GM12878 (cell line): ENCODE data around the gene SCGN. TPM values are rescaled to one million over a fixed set of nuclear protein-coding genes. Genes with fewer than 3 reads are reported as not detected.

Experiments used
- ATAC-seq: fragments of 200-7000 bp; cut with Tn5 transposase; 3 replicates; pipeline ENCODE4 v1.9.1; 2020; ENCODE audit warnings: mild to moderate bottlenecking, moderate library complexity
- BruUV-seq: library from RNA; stranded (reverse); fragments of 400-500 nt; replicated peaks from 2 replicates; lab custom pipeline; 2021; lab: Mats Ljungman, UMichigan
- CTCF ChIA-PET: fragments of 300-600 bp; sonication (Branson Sonifier 250); formaldehyde crosslinking; extraction: SDS; loops from one replicate; lab custom pipeline; 2021; ENCODE audit warnings: inconsistent platforms; lab: Yijun Ruan, JAX
- POLR2A ChIA-PET: fragments of 350-600 bp; formaldehyde crosslinking; extraction: SDS; loops from one replicate; lab custom pipeline; 2021; ENCODE audit warnings: inconsistent platforms; lab: Charles Lee
- RAD21 ChIA-PET: fragments of 300-600 bp; sonication (Branson Sonifier 250); formaldehyde crosslinking; loops from one replicate; lab custom pipeline; 2023; ENCODE audit warnings: antibody characterized with exemption; ENCODE audit not compliant: unreplicated experiment; lab: Charles Lee
- SMC1A ChIA-PET: fragments of 300-600 bp; sonication (Branson Sonifier 250); formaldehyde crosslinking; loops from one replicate; lab custom pipeline; 2023; ENCODE audit not compliant: unreplicated experiment, uncharacterized antibody; lab: Charles Lee
- DNase-seq: peaks from one replicate; pipeline ENCODE4 v3.0.0-alpha.2; 2011; ENCODE audit warnings: low read depth, low spot score
- FAIRE-seq: peaks from 3 replicates; lab custom pipeline; 2011; peaks lifted over from hg19 to GRCh38; lab: Jason Lieb, UNC
- H2AFZ ChIP-seq: 2 replicates; pipeline ENCODE4 v1.6.0; 2011; ENCODE audit warnings: low read depth, low read length, control low read depth; ENCODE audit not compliant: control insufficient read depth
- H3K27ac ChIP-seq: 2 replicates; pipeline ENCODE4 v1.5.1; 2011; ENCODE audit warnings: control low read depth; ENCODE audit not compliant: control insufficient read depth, insufficient read depth
- H3K27me3 ChIP-seq, 2 experiments: replicated peaks in 1 of 2; 2 replicates each; pipeline versions ENCODE4 v1.6.0 to v1.6.1; 2011; ENCODE audit warnings: low read length in 1 of 2; ENCODE audit not compliant: control insufficient read depth in 2 of 2, insufficient read depth in 2 of 2
- H3K36me3 ChIP-seq, 2 experiments: 2 replicates each; pipeline ENCODE4 v1.5.1; 2011; ENCODE audit warnings: low read length in 1 of 2; ENCODE audit not compliant: control insufficient read depth in 2 of 2, insufficient read depth in 2 of 2
- H3K4me1 ChIP-seq: 2 replicates; pipeline ENCODE4 v1.6.1; 2011; ENCODE audit warnings: mild to moderate bottlenecking, low read length, moderate library complexity, mixed read lengths; ENCODE audit not compliant: control insufficient read depth, insufficient read depth
- H3K4me2 ChIP-seq: 2 replicates; pipeline ENCODE4 v1.6.0; 2011; ENCODE audit warnings: control low read depth; ENCODE audit not compliant: control insufficient read depth, insufficient read depth
- H3K4me3 ChIP-seq: fragments of 200-600 bp; sonication (generic); 2 replicates; pipeline ENCODE4 v1.5.1; 2016
- H3K79me2 ChIP-seq: 2 replicates; pipeline ENCODE4 v1.6.0; 2011; ENCODE audit warnings: low read length; ENCODE audit not compliant: control insufficient read depth, insufficient read depth
- H3K9ac ChIP-seq: 2 replicates; pipeline ENCODE4 v1.8.0; 2011; ENCODE audit warnings: low read length, control low read depth, mixed read lengths; ENCODE audit not compliant: control insufficient read depth, insufficient read depth
- H3K9me3 ChIP-seq: replicated peaks from 3 replicates; pipeline ENCODE4 v1.5.1; 2011; ENCODE audit warnings: mild to moderate bottlenecking, low read length; ENCODE audit not compliant: control insufficient read depth, insufficient read depth
- H4K20me1 ChIP-seq: 2 replicates; pipeline ENCODE4 v1.6.0; 2011; ENCODE audit not compliant: control insufficient read depth, insufficient read depth
- EZH2 ChIP-seq: IDR thresholded peaks from 2 replicates; pipeline ENCODE4 v1.6.1; 2012; ENCODE audit warnings: low read depth, mild to moderate bottlenecking, control low read depth, inconsistent platforms, low read length, borderline replicate concordance; ENCODE audit not compliant: control insufficient read depth
- MXI1 ChIP-seq: fragments of 150-350 bp; IDR thresholded peaks from 2 replicates; pipeline ENCODE4 v1.6.1; 2011; ENCODE audit warnings: low read depth, mild to moderate bottlenecking, inconsistent platforms, low read length, improper control_type of control experiment
- PRDM15 ChIP-seq: fragments of 450-650 bp; formaldehyde crosslinking; IDR thresholded peaks from 2 replicates; pipeline ENCODE4 v1.4.0; 2020; ENCODE audit warnings: mild to moderate bottlenecking, moderate library complexity
- RBBP5 ChIP-seq: fragments of 200-600 bp; sonication (generic); conservative IDR thresholded peaks from 2 replicates; pipeline ENCODE4 v1.6.1; 2016
- RELA ChIP-seq: fragments of 450-650 bp; IDR thresholded peaks from 2 replicates; pipeline ENCODE4 v1.8.0; 2014; ENCODE audit warnings: borderline replicate concordance; ENCODE audit not compliant: partially characterized antibody
- RFX5 ChIP-seq: IDR thresholded peaks from 2 replicates; pipeline ENCODE4 v1.6.1; 2011; ENCODE audit warnings: low read depth, low read length, improper control_type of control experiment
- in situ Hi-C: fragments of 300-500 bp; cut with MboI; formaldehyde crosslinking; loops from 9 replicates; pipeline ENCODE4 v1.14.3; 2018; ENCODE audit warnings: mixed read lengths
- intact Hi-C: fragments of 100-400 bp; cut with micrococcal nuclease; formaldehyde crosslinking; loops from one replicate; pipeline ENCODE4 v1.14.2; 2022; ENCODE audit not compliant: unreplicated experiment
- polyA plus RNA-seq, 11 experiments: library from polyadenylated mRNA; depleted of rRNA in 4 of 11; unstranded in 6 of 11; stranded (reverse) in 5 of 11; fragments of >200 nt; fragmentation: Nextera tagmentation in 4 of 11; fragmentation: Illumina TruSeq in 1 of 11; extraction: Ambion mirVana in 4 of 11; extraction: Trizol in 1 of 11; gene quantifications; 1 replicate in 1 of 11; 2 replicates in 10 of 11; pipeline versions ENCODE4 v1.2.1 to v1.2.3, GENCODE V29; 2011 to 2016; ENCODE audit warnings: inconsistent platforms in 2 of 11, missing spikeins in 2 of 11, low read depth in 1 of 11
- total RNA-seq, 4 experiments: library from RNA; depleted of rRNA in 3 of 4; stranded (reverse); fragments of >200 nt in 3 of 4; fragmentation: Illumina TruSeq in 1 of 4; extraction: Trizol in 1 of 4; gene quantifications; 2 replicates each; pipeline versions ENCODE4 v1.2.1 to v1.2.3, GENCODE V29; 2013 to 2021

SCGN gene
- total and polyA plus RNA-seq, 10 of the 15 experiments (the other 5 are each of a cell fraction or from before 2014, with no cell fraction given) = not detected

- CTCF ChIA-PET = no interaction called here
- no peak overlapping the region for H3K4me2 ChIP-seq
- H3K9ac ChIP-seq = no peak overlapping the region
- intact Hi-C loops = no loop called here
- FAIRE-seq (no peak), ATAC-seq (no peak), DNase-seq (no peak)
- no peak overlapping the region for H3K4me3 ChIP-seq
- no peak for TF ChIP-seq EZH2
- TF ChIP-seq RFX5 = no peak
- TF ChIP-seq RELA = no peak
- TF ChIP-seq RBBP5 = no peak
- no peak for TF ChIP-seq PRDM15 (CRISPR knock-in tag)
- no peak for TF ChIP-seq MXI1
- no peak overlapping the region for H2AFZ ChIP-seq
- no peaks in the 10 kb centered on the region for H4K20me1 ChIP-seq
- no peaks in the 10 kb centered on the region; a peak in 1 of 4 replicates for H3K27me3 ChIP-seq
- H3K79me2 ChIP-seq = no peaks in the 10 kb centered on the region
- H3K4me1 ChIP-seq = no peaks in the 10 kb centered on the region
- POLR2A ChIA-PET = no interaction called here
- no peak overlapping the region for H3K27ac ChIP-seq
- BruUV-seq = no TSS peak
- no peaks in the 10 kb centered on the region for H3K9me3 ChIP-seq
- RAD21 ChIA-PET = no interaction called here
- in situ Hi-C loops = no loop called here
- SMC1A ChIA-PET = no interaction called here
- H3K36me3 ChIP-seq = no peaks in the 10 kb centered on the region
Observed at GRCh38 chr6:25686856-25687255, 34.8 kb downstream of the SCGN start.
